Right lobe of liver (tissue), 6 donors: ENCODE data around the gene MADCAM1. TPM values are rescaled to one million over a fixed set of nuclear protein-coding genes. Genes with fewer than 3 reads are reported as not detected.
"Not testable (repeated sequence)": the region's sequence is repeated elsewhere in the genome, so short reads cannot be mapped to it uniquely, and the experiment has no call there.

ENCODE experiments used
- ATAC-seq, 4 donors: fragments of 200-7000 bp; cut with Tn5 transposase; one replicate each; pipeline ENCODE4 v1.9.1; 2020; ENCODE audit warnings: mild to moderate bottlenecking in 4 of 4, moderate library complexity in 4 of 4
- DNase-seq, 3 donors: peaks; one replicate each; pipeline ENCODE4 v3.0.0-alpha.2; 2020
- H3K27ac ChIP-seq, 3 donors: fragments of 200-600 bp; one replicate each; pipeline ENCODE4 v1.8.0; 2022
- H3K27me3 ChIP-seq, 2 donors: fragments of 200-600 bp; one replicate each; pipeline ENCODE4 v1.8.0; 2022
- H3K36me3 ChIP-seq, 4 donors: fragments of 200-600 bp; sonication (generic) in 1 of 4; one replicate each; pipeline versions ENCODE4 v1.5.1 to v1.8.0; 2017 to 2022; ENCODE audit warnings: control low read depth in 1 of 4
- H3K4me1 ChIP-seq, 4 donors: fragments of 200-600 bp; sonication (generic) in 1 of 4; one replicate each; pipeline versions ENCODE4 v1.5.1 to v1.8.0; 2017 to 2022; ENCODE audit warnings: control low read depth in 1 of 4
- H3K4me3 ChIP-seq, 3 donors: fragments of 200-600 bp; one replicate each; pipeline ENCODE4 v1.8.0; 2022
- H3K9me3 ChIP-seq, 4 donors: fragments of 200-600 bp; sonication (generic) in 1 of 4; one replicate each; pipeline versions ENCODE4 v1.5.1 to v1.8.0; 2017 to 2022; ENCODE audit warnings: control low read depth in 1 of 4
- CTCF ChIP-seq, 4 donors: fragments of 200-600 bp in 3 of 4; fragments of 450-650 bp in 1 of 4; IDR thresholded peaks; one replicate each; pipeline versions ENCODE4 v1.5.1 to v1.8.0; 2016 to 2022; ENCODE audit warnings: antibody characterized with exemption in 4 of 4, mild to moderate bottlenecking in 2 of 4
- POLR2A ChIP-seq: fragments of 450-650 bp; IDR thresholded peaks from one replicate; pipeline ENCODE4 v1.6.1; 2017; ENCODE audit warnings: antibody characterized with exemption, mild to moderate bottlenecking
- WGBS: methylation state at CpG from one replicate; pipeline ENCODE4 v1.1.6; 2018; ENCODE audit warnings: low coverage, low lambda C conversion rate; ENCODE audit not compliant: insufficient coverage; ENCODE audit errors: missing lambda C conversion rate; 5-methylcytosine and 5-hydroxymethylcytosine counted together
- intact Hi-C, 2 donors: fragments of 100-400 bp; cut with DNase I; formaldehyde crosslinking; loops; one replicate each; pipeline versions ENCODE4 v1.11.2 to v1.14.1; 2022
- total RNA-seq, 6 experiments: library from RNA; depleted of rRNA in 2 of 6; stranded (reverse); fragments of >200 nt in 2 of 6; fragmentation: NEBNext Ultra II Directional in 3 of 6; extraction: Animal tissue kit (Norgen Biotek cat#: 25700) in 3 of 6; gene quantifications; one replicate each; pipeline versions ENCODE4 v1.1.0 to v1.2.4, GENCODE V29; 2016 to 2023
- donor health status: DM: no; HTN: yes; CAD: no.
- donor health status: DM: no; HTN: no; CAD: no.
- donor health status: DM: no; HTN: no; CAD: no.
- donor health status: DM: no; HTN: yes; CAD: no.
- donor health status: DM: no; HTN: yes; CAD: no.

Gene MADCAM1
- total RNA-seq, 6 experiments from 2014 or later, result 0.11 to 0.69 (median 0.31) TPM

GRCh38 chr19:478236-478903, 17.9 kb upstream of the MADCAM1 start:
- intact Hi-C loops, result no loop called here
- no peak for ATAC-seq
- H3K27ac ChIP-seq, result no peak overlapping the region

GRCh38 chr19:478976-479375, 17.3 kb upstream of the MADCAM1 start:
- TF ChIP-seq CTCF (IDR thresholded peaks at IDR 0.05), result no peak
- no peak for TF ChIP-seq POLR2A
- no peak overlapping the region for H3K27ac ChIP-seq
- intact Hi-C loops, result no loop called here
- no peaks in the 10 kb centered on the region for H3K27me3 ChIP-seq
- H3K9me3 ChIP-seq, result no peaks in the 10 kb centered on the region
- ATAC-seq (no peak), DNase-seq (no peak)
- H3K36me3 ChIP-seq, result no peaks in the 10 kb centered on the region
- WGBS, result 49% methylated on average over 9 of the region's 14 CpGs
- H3K4me1 ChIP-seq, result peaks cover 0 to 2% (median 0%) of the 10 kb centered on the region in 4 donors
- no peak overlapping the region for H3K4me3 ChIP-seq

More at GRCh38 chr19:478236-478903, 17.9 kb upstream of the MADCAM1 start:
- Histone ChIP-seq H3K4me1 (peaks cover 0 to 2% (median 0%) of the 10 kb centered on the region in 4 donors), H3K27me3 (no peaks in the 10 kb centered on the region), H3K9me3 (no peaks in the 10 kb centered on the region), H3K36me3 (no peaks in the 10 kb centered on the region), H3K4me3 (no peak overlapping the region)
- 57% methylated on average over 1 of the region's 26 CpGs for WGBS
- TF ChIP-seq CTCF (IDR thresholded peaks at IDR 0.05), result no peak
- no peak for TF ChIP-seq POLR2A
- no peak for DNase-seq

- Histone ChIP-seq H3K4me1 (peaks cover 0 to 2% (median 0%) of the 10 kb centered on the region in 4 donors), H3K27ac (peak overlapping the region in 2 of 3 donors; percentile 27 to 34), H3K27me3 (no peaks in the 10 kb centered on the region), H3K9me3 (no peaks in the 10 kb centered on the region), H3K36me3 (no peaks in the 10 kb centered on the region), H3K4me3 (peak overlapping the region in 1 of 3 donors; percentile 23)
- 24% methylated on average over 35 of the region's 36 CpGs for WGBS
- TF ChIP-seq CTCF (IDR thresholded peaks at IDR 0.05), result peak; percentile 62 to 75 (median 74)
- no peak for TF ChIP-seq POLR2A
- peak; percentile 81 to 84 (median 83) for DNase-seq
- peak; percentile 91 to 99 (median 95) for ATAC-seq
- intact Hi-C loops, result no loop called here
Measured at GRCh38 chr19:480016-480855, 16.1 kb upstream of the MADCAM1 start.

- H3K4me1 ChIP-seq, DNase-seq, H3K27me3 ChIP-seq, H3K9me3 ChIP-seq, H3K27ac ChIP-seq, intact Hi-C loops, ATAC-seq, H3K4me3 ChIP-seq, H3K36me3 ChIP-seq: not testable (repeated sequence)
- 79% methylated on average over 2 of the region's 3 CpGs for WGBS
Measured at GRCh38 chr19:481100-481499, 15.2 kb upstream of the MADCAM1 start.
